Gastroesophageal sphincter (tissue), 4 donors: Measurements from ENCODE around the gene DNLZ. TPM values are rescaled to one million over a fixed set of nuclear protein-coding genes. Genes with fewer than 3 reads are reported as not detected.

Experiments
- ATAC-seq: fragments of 150-250 bp; one replicate; pipeline ENCODE4 v1.9.1; 2016; ENCODE audit warnings: mild to moderate bottlenecking, moderate library complexity
- H3K27ac ChIP-seq, 4 donors: fragments of 200-600 bp; sonication (generic) in 3 of 4; 1 replicate in 3 of 4; 2 replicates in 1 of 4; pipeline ENCODE4 v1.5.1; 2016 to 2019
- H3K27me3 ChIP-seq: fragments of 200-600 bp; sonication (generic); one replicate; pipeline ENCODE4 v1.5.1; 2019
- H3K36me3 ChIP-seq, 2 donors: fragments of 200-600 bp; sonication (generic); one replicate each; pipeline ENCODE4 v1.5.1; 2019; ENCODE audit warnings: control low read depth in 1 of 2
- H3K4me1 ChIP-seq, 3 donors: fragments of 200-600 bp; sonication (generic); 1 replicate in 2 of 3; 2 replicates in 1 of 3; pipeline ENCODE4 v1.5.1; 2016 to 2019; ENCODE audit warnings: control low read depth in 2 of 3
- H3K4me3 ChIP-seq, 2 donors: fragments of 200-600 bp; sonication (generic); one replicate each; pipeline ENCODE4 v1.5.1; 2019; ENCODE audit warnings: mild to moderate bottlenecking in 1 of 2, moderate library complexity in 1 of 2
- H3K9me3 ChIP-seq, 3 donors: fragments of 200-600 bp; sonication (generic); one replicate each; pipeline ENCODE4 v1.5.1; 2017 to 2019; ENCODE audit warnings: control low read depth in 2 of 3
- CTCF ChIP-seq, 4 experiments: fragments of 200-600 bp in 2 of 4; fragments of 450-650 bp in 2 of 4; sonication (generic) in 1 of 4; IDR thresholded peaks; one replicate each; pipeline ENCODE4 v1.5.1; 2017 to 2019; ENCODE audit warnings: antibody characterized with exemption in 4 of 4, mild to moderate bottlenecking in 2 of 4, moderate library complexity in 2 of 4
- EP300 ChIP-seq: sonication (generic); formaldehyde crosslinking; IDR thresholded peaks from one replicate; pipeline ENCODE4 v1.6.1; 2017; ENCODE audit warnings: antibody characterized with exemption, mild to moderate bottlenecking
- POLR2A ChIP-seq, 2 donors: fragments of 450-650 bp; IDR thresholded peaks; one replicate each; pipeline ENCODE4 v1.6.1; 2017; ENCODE audit warnings: antibody characterized with exemption in 2 of 2, mild to moderate bottlenecking in 2 of 2, moderate library complexity in 1 of 2
- POLR2AphosphoS5 ChIP-seq: sonication (generic); formaldehyde crosslinking; IDR thresholded peaks from one replicate; pipeline ENCODE4 v1.6.1; 2017; ENCODE audit warnings: antibody characterized with exemption
- WGBS, 2 donors: methylation state at CpG; one replicate each; pipeline ENCODE4 v1.1.5; 2018; ENCODE audit warnings: low coverage in 1 of 2; 5-methylcytosine and 5-hydroxymethylcytosine counted together
- total RNA-seq, 4 donors: library from RNA; depleted of rRNA; stranded (reverse); fragments of >200 nt; gene quantifications; one replicate each; pipeline ENCODE4 v1.1.0, GENCODE V29; 2016

The DNLZ gene
- total RNA-seq, 4 donors from 2014 or later, result 8.4 to 23.7 (median 15.7) TPM

DNA sequence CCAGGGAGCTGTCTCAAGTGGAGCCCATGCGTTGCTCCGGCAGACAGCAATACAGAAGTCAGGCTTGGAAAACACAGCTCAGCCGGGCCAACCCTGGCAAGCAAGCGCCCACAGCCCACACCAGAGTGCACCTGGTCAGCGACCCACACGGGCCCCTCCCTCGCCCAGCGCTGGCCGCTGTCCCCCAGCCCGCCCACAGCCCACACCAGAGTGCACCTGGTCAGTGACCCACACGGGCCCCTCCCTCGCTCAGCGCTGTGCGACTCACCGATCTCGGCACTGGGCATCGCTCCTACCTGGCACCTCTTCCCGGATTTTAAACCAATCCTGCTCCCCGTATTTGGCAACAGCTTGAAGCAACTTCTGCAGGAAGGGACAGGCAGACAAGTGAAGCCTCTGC is 23.7 kb upstream of the DNLZ start:
- Histone ChIP-seq H3K27ac (no peak overlapping the region), H3K27me3 (no peaks in the 10 kb centered on the region), H3K36me3 (peaks cover 0 to 97% of the 10 kb centered on the region in 2 donors), H3K4me1 (no peaks in the 10 kb centered on the region), H3K9me3 (no peaks in the 10 kb centered on the region), H3K4me3 (no peak overlapping the region)
- ATAC-seq, result no peak
- no CpG with 5 or more reads among the region's 19 CpGs for WGBS, 2 donors
- TF ChIP-seq POLR2A (IDR thresholded peaks at IDR 0.05), result no peak
- TF ChIP-seq CTCF (IDR thresholded peaks at IDR 0.05), result no peak
- TF ChIP-seq POLR2AphosphoS5, result no peak
- no peak for TF ChIP-seq EP300

DNA sequence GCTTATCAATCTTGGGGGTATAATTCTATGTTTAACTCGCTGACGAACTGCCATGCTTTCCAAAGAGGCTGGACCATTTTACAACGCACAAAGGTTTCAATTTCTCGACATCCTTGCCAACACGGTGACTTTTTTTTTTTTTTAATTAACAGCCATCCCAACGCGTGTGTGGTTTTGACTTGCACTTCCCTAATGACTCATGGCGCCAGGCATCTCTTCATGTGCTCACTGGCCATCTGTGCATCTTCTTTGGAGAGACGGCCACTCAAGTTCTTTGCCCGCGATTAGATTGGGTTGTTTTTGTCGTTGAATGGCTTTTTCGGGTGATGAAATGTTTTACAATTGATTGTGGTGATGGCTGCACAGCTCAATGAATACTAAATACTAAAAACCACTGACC is 22.5 kb upstream of the DNLZ start:
- Histone ChIP-seq H3K4me3 (no peak overlapping the region), H3K36me3 (peaks cover 0 to 97% of the 10 kb centered on the region in 2 donors), H3K27ac (no peak overlapping the region), H3K27me3 (no peaks in the 10 kb centered on the region), H3K9me3 (no peaks in the 10 kb centered on the region), H3K4me1 (no peaks in the 10 kb centered on the region)
- ATAC-seq, result no peak
- TF ChIP-seq POLR2A (IDR thresholded peaks at IDR 0.05) (no peak), EP300 (no peak), CTCF (IDR thresholded peaks at IDR 0.05) (no peak), POLR2AphosphoS5 (no peak)
- WGBS, 2 donors, result 92 to 97% methylated on average over 11 to 12 of the region's 13 CpGs

DNA sequence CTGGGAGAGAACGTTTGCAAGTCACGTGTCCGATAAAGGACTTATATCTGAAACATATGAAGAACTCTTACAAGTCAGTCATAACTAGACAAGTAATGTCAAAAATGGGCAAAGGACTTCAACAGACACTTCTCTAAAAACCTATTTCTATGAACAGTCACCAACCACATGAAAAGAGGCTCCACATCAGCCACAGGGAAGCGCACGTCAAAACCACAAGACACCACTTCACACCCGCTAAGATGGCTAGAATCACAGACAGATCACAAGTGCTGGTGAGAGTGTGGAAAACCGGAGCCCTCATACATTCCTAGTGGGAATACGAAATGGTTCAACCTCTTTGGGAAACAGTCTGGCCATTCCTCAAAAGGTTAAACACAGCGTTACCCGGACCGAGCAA is 21.5 kb upstream of the DNLZ start:
- 88 to 90% methylated on average over 7 to 11 of the region's 11 CpGs for WGBS, 2 donors
- H3K36me3 ChIP-seq, result peaks cover 0 to 100% of the 10 kb centered on the region in 2 donors

DNA sequence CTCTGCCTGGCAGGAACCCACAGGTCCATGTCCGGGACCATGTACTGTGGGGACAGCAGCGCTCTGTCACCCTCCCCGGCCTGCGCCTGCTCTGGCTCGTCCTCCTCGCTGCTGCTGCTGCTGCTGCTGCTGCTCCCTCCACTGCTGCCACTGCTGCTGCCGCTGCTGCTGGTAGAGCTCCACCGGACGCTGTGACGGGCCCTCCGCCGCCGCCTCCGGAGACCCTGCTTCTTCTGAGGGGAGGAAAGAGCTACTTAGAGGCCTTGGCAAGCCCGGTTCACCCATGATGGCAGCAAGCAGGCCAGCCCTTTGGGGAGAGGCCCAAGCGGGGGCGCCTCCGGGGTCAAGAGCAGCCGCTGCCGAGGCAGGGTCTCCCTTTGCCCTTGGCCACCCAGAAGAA is 19.9 kb upstream of the DNLZ start:
- WGBS, 2 donors, result no CpG with 5 or more reads among the region's 20 CpGs
- Histone ChIP-seq H3K27me3 (no peaks in the 10 kb centered on the region), H3K27ac (no peak overlapping the region), H3K36me3 (peaks cover 0 to 100% of the 10 kb centered on the region in 2 donors), H3K4me1 (no peaks in the 10 kb centered on the region), H3K4me3 (no peak overlapping the region), H3K9me3 (no peaks in the 10 kb centered on the region)
- TF ChIP-seq POLR2AphosphoS5 (no peak), POLR2A (IDR thresholded peaks at IDR 0.05) (no peak), CTCF (IDR thresholded peaks at IDR 0.05) (no peak), EP300 (no peak)
- no peak for ATAC-seq

More for the DNA sequence above, 21.5 kb upstream of the DNLZ start:
- Histone ChIP-seq H3K27me3 (no peaks in the 10 kb centered on the region), H3K9me3 (no peaks in the 10 kb centered on the region), H3K4me1 (no peaks in the 10 kb centered on the region), H3K27ac (no peak overlapping the region), H3K4me3 (no peak overlapping the region)
- ATAC-seq, result no peak
- TF ChIP-seq POLR2AphosphoS5, result no peak
- TF ChIP-seq EP300, result no peak
- TF ChIP-seq POLR2A (IDR thresholded peaks at IDR 0.05), result no peak
- TF ChIP-seq CTCF (IDR thresholded peaks at IDR 0.05), result no peak

- WGBS, 2 donors, result 98% methylated on average over 10 of the region's 25 CpGs; no CpG with 5 or more reads in 1 of the 2 donors
- no peaks in the 10 kb centered on the region for H3K9me3 ChIP-seq
- no peaks in the 10 kb centered on the region for H3K4me1 ChIP-seq
- no peak overlapping the region for H3K27ac ChIP-seq
- H3K4me3 ChIP-seq, result no peak overlapping the region
- H3K27me3 ChIP-seq, result no peaks in the 10 kb centered on the region
- peaks cover 0 to 92% of the 10 kb centered on the region in 2 donors for H3K36me3 ChIP-seq
- TF ChIP-seq POLR2A (IDR thresholded peaks at IDR 0.05), result no peak
- no peak for TF ChIP-seq POLR2AphosphoS5
- no peak for TF ChIP-seq EP300
- TF ChIP-seq CTCF (IDR thresholded peaks at IDR 0.05), result no peak
- no peak for ATAC-seq
These were observed 18.5 kb upstream of the DNLZ start for GRCh38 chr9:136381966-136382513.
